Astrocyte (in vitro differentiated cells and primary cell): ENCODE measurements around the gene C15orf61.

Experiments
- EZH2 ChIP-seq: IDR thresholded peaks from 2 replicates; pipeline ENCODE4 v1.6.1; 2012; ENCODE audit warnings: mild to moderate bottlenecking, low read length, inconsistent platforms; ENCODE audit not compliant: insufficient read depth
- TF ChIP-seq, protein P1 (sequence below): IDR thresholded peaks from 2 replicates; pipeline ENCODE4 v1.5.1; 2011; ENCODE audit warnings: low read depth, mild to moderate bottlenecking, inconsistent platforms, low read length, moderate library complexity; ENCODE audit not compliant: insufficient read depth

DNA sequence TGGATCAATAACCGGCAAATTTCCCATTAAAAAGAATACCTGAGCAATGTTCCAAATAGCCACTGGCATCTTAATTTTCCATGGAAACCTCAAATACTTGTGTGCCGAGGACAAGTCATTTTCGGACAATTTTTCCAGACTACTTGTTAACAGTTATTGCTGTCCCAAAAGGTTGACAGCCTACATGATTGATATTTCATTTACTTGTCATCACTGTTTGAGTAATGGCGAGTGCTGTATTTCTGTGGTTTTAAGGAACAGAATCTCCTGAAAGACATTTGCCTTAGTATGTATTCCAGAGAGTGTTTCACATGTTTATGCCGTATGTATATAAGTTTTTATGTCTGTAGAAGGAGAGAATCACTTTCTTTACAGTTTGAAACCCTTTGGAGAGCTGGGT, 58.2 kb downstream of the C15orf61 start:
- TF ChIP-seq, protein P1, sequence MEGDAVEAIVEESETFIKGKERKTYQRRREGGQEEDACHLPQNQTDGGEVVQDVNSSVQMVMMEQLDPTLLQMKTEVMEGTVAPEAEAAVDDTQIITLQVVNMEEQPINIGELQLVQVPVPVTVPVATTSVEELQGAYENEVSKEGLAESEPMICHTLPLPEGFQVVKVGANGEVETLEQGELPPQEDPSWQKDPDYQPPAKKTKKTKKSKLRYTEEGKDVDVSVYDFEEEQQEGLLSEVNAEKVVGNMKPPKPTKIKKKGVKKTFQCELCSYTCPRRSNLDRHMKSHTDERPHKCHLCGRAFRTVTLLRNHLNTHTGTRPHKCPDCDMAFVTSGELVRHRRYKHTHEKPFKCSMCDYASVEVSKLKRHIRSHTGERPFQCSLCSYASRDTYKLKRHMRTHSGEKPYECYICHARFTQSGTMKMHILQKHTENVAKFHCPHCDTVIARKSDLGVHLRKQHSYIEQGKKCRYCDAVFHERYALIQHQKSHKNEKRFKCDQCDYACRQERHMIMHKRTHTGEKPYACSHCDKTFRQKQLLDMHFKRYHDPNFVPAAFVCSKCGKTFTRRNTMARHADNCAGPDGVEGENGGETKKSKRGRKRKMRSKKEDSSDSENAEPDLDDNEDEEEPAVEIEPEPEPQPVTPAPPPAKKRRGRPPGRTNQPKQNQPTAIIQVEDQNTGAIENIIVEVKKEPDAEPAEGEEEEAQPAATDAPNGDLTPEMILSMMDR = no peak
- TF ChIP-seq EZH2 = no peak
